ENCODE data around the gene ERAL1. TPM values are rescaled to one million over a fixed set of nuclear protein-coding genes. Genes with fewer than 3 reads are reported as not detected.
"Not testable (repeated sequence)": the region's sequence is repeated elsewhere in the genome, so short reads cannot be mapped to it uniquely, and the experiment has no call there.

The ERAL1 gene
- total and polyA plus RNA-seq, 4 donors = 28.4 to 39.3 (median 36.9) TPM

DNA sequence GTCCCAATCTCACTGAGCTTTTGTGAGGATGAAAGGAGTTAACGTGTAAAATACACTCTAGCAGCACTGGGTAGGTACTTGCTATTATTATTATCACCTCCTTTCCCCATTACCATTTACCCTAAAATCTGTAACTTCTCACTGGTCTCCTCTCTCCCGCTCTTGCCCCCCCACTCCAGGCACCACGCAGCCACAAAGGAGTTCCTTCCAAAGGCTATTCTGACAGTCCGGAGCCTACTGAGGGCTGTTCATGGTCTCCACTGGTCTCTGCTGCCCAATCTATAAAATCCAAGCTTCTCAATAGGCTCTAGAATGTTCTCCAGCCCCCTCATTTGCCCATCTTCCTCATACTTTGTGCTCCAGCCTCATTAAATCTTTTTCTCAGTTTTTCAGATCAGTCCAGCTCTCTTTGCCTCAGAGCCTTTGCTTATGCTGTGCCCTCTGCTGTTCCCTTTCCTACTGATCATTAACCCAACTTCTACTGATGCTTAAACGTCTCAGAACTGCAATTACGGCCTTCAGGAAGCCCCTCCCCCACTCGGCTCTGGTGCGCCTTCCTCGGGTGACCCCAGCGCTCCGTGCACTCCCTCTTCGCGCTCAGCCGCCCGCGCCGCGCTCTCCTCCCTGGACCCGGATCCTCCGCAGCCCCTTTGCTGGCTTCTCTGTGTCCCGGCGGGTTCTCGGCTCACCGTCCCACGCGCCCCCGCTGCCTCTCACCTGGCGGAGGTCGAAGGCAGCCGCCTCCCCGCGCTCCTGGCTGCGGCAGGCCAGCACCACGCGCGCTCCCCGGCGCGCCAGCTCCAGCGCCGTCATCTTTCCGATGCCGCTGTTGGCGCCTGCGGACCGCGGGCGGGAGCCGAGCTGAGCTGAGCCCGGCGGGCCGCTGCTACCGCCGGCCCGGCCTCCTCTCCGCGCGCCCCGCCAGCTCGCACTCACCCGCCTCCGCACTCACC, 47.3 kb downstream of the ERAL1 start:
- DNase-seq = peak; percentile 61 to 66 (median 65)
- Histone ChIP-seq H3K4me3 (peak overlapping the region; percentile 82), H3K9me3 (ENCODE audit: control insufficient read depth in 4 of 4, insufficient read depth in 3 of 4, low read length in 3 of 4) (no peaks in the 10 kb centered on the region), H3K9ac (ENCODE audit: insufficient read depth in 1 of 2, low read length in 2 of 2) (peak overlapping the region in 1 of 2 donors; percentile 75), H3K36me3 (ENCODE audit: control insufficient read depth in 4 of 4, insufficient read depth in 4 of 4, low read length in 4 of 4) (peaks cover 0 to 11% (median 3%) of the 10 kb centered on the region in 4 donors), H3K27me3 (ENCODE audit: control insufficient read depth in 3 of 3, insufficient read depth in 3 of 3, low read length in 2 of 3) (no peaks in the 10 kb centered on the region), H3K27ac (ENCODE audit: low read depth in 1 of 2, low read length in 1 of 2) (peak overlapping the region; percentile 85 to 92), H3K4me1 (ENCODE audit: control insufficient read depth in 5 of 5, insufficient read depth in 5 of 5, low read length in 5 of 5) (peaks cover 0 to 24% (median 10%) of the 10 kb centered on the region in 5 donors)
- TF ChIP-seq CTCF (IDR thresholded peaks at IDR 0.05; ENCODE audit: control extremely low read depth, extremely low read depth) = no peak
- ATAC-seq (ENCODE audit: insufficient read depth, low FRiP score) = peak; percentile 27
- WGBS, 2 donors = 4 to 5% methylated on average over 61 to 62 of the region's 62 CpGs

- DNase-seq = peak; percentile 90 to 95 (median 94)
- H3K4me1 ChIP-seq (ENCODE audit: control insufficient read depth in 5 of 5, insufficient read depth in 5 of 5, low read length in 5 of 5) = peaks cover 0 to 29% (median 10%) of the 10 kb centered on the region in 5 donors
- H3K9me3 ChIP-seq (ENCODE audit: control insufficient read depth in 4 of 4, insufficient read depth in 3 of 4, low read length in 3 of 4) = no peaks in the 10 kb centered on the region
- peaks cover 3 to 15% (median 6%) of the 10 kb centered on the region in 4 donors for H3K36me3 ChIP-seq (ENCODE audit: control insufficient read depth in 4 of 4, insufficient read depth in 4 of 4, low read length in 4 of 4)
- WGBS, 2 donors = 1 to 2% methylated on average over 45 to 55 of the region's 55 CpGs
- peak; percentile 77 for TF ChIP-seq CTCF (IDR thresholded peaks at IDR 0.05; ENCODE audit: control extremely low read depth, extremely low read depth)
- peak within 1 kb of the TSS; percentile 82 for H3K4me3 ChIP-seq
- peak within 1 kb of the TSS in 1 of 2 donors; percentile 75 for H3K9ac ChIP-seq (ENCODE audit: insufficient read depth in 1 of 2, low read length in 2 of 2)
- no peaks in the 10 kb centered on the region for H3K27me3 ChIP-seq (ENCODE audit: control insufficient read depth in 3 of 3, insufficient read depth in 3 of 3, low read length in 2 of 3)
- peak within 1 kb of the TSS; percentile 85 to 92 for H3K27ac ChIP-seq (ENCODE audit: low read depth in 1 of 2, low read length in 1 of 2)
- peak; percentile 96 for ATAC-seq (ENCODE audit: insufficient read depth, low FRiP score)
Observed at GRCh38 chr17:28902819-28903545, 48.2 kb downstream of the ERAL1 start, which contains the start of gene DHRS13. Gene DHRS13 (minus strand): TSS chr17:28903079. CDS start chr17:28902944, 135 bp downstream.

GRCh38 chr17:28903546-28903841, 48.7 kb downstream of the ERAL1 start:
- DNase-seq, H3K4me3 ChIP-seq: not testable (repeated sequence)
- WGBS, 2 donors = 57 to 58% methylated on average over 5 of the region's 5 CpGs

GRCh38 chr17:28904800-28905199, 50.0 kb downstream of the ERAL1 start:
- no peak for ATAC-seq (ENCODE audit: insufficient read depth, low FRiP score)
- peak overlapping the region in 1 of 2 donors; percentile 55 for H3K27ac ChIP-seq (ENCODE audit: low read depth in 1 of 2, low read length in 1 of 2)
- peaks cover 0 to 31% (median 5%) of the 10 kb centered on the region in 5 donors for H3K4me1 ChIP-seq (ENCODE audit: control insufficient read depth in 5 of 5, insufficient read depth in 5 of 5, low read length in 5 of 5)
- TF ChIP-seq CTCF (IDR thresholded peaks at IDR 0.05; ENCODE audit: control extremely low read depth, extremely low read depth) = no peak
- no peak overlapping the region for H3K9ac ChIP-seq (ENCODE audit: insufficient read depth in 1 of 2, low read length in 2 of 2)
- no peak overlapping the region for H3K4me3 ChIP-seq
- H3K36me3 ChIP-seq (ENCODE audit: control insufficient read depth in 4 of 4, insufficient read depth in 4 of 4, low read length in 4 of 4) = peaks cover 12 to 24% (median 18%) of the 10 kb centered on the region in 4 donors
- no peak for DNase-seq
- 60 to 70% methylated on average over 4 of the region's 4 CpGs for WGBS, 2 donors
- no peaks in the 10 kb centered on the region for H3K27me3 ChIP-seq (ENCODE audit: control insufficient read depth in 3 of 3, insufficient read depth in 3 of 3, low read length in 2 of 3)
- H3K9me3 ChIP-seq (ENCODE audit: control insufficient read depth in 4 of 4, insufficient read depth in 3 of 4, low read length in 3 of 4) = no peaks in the 10 kb centered on the region

More at GRCh38 chr17:28903546-28903841, 48.7 kb downstream of the ERAL1 start:
- not testable (repeated sequence) for ATAC-seq (ENCODE audit: insufficient read depth, low FRiP score); H3K27me3 ChIP-seq (ENCODE audit: control insufficient read depth in 3 of 3, insufficient read depth in 3 of 3, low read length in 2 of 3); H3K9ac ChIP-seq (ENCODE audit: insufficient read depth in 1 of 2, low read length in 2 of 2); H3K9me3 ChIP-seq (ENCODE audit: control insufficient read depth in 4 of 4, insufficient read depth in 3 of 4, low read length in 3 of 4)
- Histone ChIP-seq H3K36me3 (ENCODE audit: control insufficient read depth in 4 of 4, insufficient read depth in 4 of 4, low read length in 4 of 4) (peaks cover 4 to 19% (median 10%) of the 10 kb centered on the region in 4 donors), H3K4me1 (ENCODE audit: control insufficient read depth in 5 of 5, insufficient read depth in 5 of 5, low read length in 5 of 5) (peaks cover 0 to 31% (median 5%) of the 10 kb centered on the region in 5 donors), H3K27ac (ENCODE audit: low read depth in 1 of 2, low read length in 1 of 2) (peak overlapping the region in 1 of 2 donors; percentile 4)

All from lung (tissue), 12 donors.